Epithelial cell of esophagus (primary cell): ENCODE measurements around the gene CGB8.
"Not testable (repeated sequence)": the region's sequence is repeated elsewhere in the genome, so short reads cannot be mapped to it uniquely, and the experiment has no call there.

Experiments
- DNase-seq: peaks from one replicate; pipeline ENCODE4 v3.0.0; 2010; ENCODE audit warnings: low read depth
- H3K4me3 ChIP-seq: 2 replicates; pipeline ENCODE4 v1.5.1; 2011; ENCODE audit warnings: mild to moderate bottlenecking, low read length, control low read depth
- TF ChIP-seq, protein P1 (sequence below): IDR thresholded peaks from 2 replicates; pipeline ENCODE4 v1.5.1; 2011; ENCODE audit warnings: low read depth, mild to moderate bottlenecking, low read length, control low read depth, inconsistent platforms; ENCODE audit not compliant: insufficient read depth; ENCODE audit errors: missing control alignments

CGB8 gene

GRCh38 chr19:49064029-49064629 lies 15.2 kb upstream of the CGB8 start:
- DNase-seq: peak; percentile 87
- peak overlapping the region; percentile 73 for H3K4me3 ChIP-seq
- TF ChIP-seq, protein P1, sequence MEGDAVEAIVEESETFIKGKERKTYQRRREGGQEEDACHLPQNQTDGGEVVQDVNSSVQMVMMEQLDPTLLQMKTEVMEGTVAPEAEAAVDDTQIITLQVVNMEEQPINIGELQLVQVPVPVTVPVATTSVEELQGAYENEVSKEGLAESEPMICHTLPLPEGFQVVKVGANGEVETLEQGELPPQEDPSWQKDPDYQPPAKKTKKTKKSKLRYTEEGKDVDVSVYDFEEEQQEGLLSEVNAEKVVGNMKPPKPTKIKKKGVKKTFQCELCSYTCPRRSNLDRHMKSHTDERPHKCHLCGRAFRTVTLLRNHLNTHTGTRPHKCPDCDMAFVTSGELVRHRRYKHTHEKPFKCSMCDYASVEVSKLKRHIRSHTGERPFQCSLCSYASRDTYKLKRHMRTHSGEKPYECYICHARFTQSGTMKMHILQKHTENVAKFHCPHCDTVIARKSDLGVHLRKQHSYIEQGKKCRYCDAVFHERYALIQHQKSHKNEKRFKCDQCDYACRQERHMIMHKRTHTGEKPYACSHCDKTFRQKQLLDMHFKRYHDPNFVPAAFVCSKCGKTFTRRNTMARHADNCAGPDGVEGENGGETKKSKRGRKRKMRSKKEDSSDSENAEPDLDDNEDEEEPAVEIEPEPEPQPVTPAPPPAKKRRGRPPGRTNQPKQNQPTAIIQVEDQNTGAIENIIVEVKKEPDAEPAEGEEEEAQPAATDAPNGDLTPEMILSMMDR: no peak

- TF ChIP-seq, protein P1: no peak
- no peak overlapping the region for H3K4me3 ChIP-seq
- DNase-seq: no peak
Measured at GRCh38 chr19:49061445-49061844, 12.5 kb upstream of the CGB8 start.

- no peak for DNase-seq
- TF ChIP-seq, protein P1: no peak
- no peak overlapping the region for H3K4me3 ChIP-seq
Measured at GRCh38 chr19:49061000-49061399, 12.1 kb upstream of the CGB8 start.

DNA sequence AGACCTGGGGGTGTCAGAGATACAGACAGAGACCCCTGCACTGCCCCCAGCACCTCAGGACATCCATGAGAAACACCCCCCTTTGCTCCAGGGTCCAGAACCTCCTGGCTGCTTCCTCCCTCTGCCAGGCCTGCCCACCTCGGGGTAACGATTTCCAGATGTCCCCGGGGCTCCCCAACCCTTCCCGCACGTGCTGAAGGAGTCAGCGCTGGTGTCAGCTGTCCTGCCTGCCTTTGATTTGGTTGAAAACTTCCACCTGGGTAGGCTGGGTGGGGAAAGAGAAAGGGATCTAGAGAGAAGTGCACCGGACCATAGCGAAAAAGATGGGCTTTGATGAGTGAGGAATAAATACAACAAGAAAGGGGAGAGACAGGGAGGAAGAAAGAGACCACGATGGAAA lies 10.1 kb upstream of the CGB8 start:
- no peak for DNase-seq
- TF ChIP-seq, protein P1: no peak
- no peak overlapping the region for H3K4me3 ChIP-seq

GRCh38 chr19:49058562-49058961 lies 9.7 kb upstream of the CGB8 start:
- TF ChIP-seq, protein P1: no peak
- peak; percentile 57 for DNase-seq
- H3K4me3 ChIP-seq: no peak overlapping the region

DNA sequence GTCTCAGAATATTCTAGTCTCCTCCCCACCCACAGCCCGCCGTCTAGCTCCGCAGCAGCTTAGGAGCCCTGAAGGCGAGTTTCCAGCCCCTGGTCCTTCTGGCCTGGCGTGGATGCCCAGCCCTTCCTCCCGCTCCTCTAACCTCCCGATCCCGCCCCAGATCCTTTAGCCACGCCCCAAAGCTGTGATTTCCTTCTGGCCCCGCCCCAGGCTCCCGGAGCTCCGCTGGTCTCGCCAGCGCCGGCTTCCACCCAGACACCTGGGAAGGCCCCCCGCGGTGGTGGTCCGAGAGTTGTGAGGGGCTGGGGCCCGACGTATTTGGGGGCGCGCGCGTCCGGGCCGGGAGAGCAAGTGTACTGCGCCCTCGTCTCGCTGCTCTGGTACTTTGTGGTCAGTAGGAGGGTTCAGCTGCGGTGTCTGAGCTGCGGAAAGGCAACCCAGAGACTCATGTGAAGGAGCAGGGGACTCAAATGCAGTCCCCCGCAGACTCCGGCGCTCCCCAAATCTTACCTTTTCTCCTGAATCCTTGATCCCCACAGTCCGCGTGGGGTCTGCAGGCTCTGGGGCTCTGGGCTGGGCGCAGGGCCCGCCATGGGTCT lies 8.8 kb upstream of the CGB8 start, which contains the start of gene CGB7:
Gene CGB7, minus strand, starts transcription at position 114 of the 599 bp plus-strand sequence. CDS start 2,374 bp downstream, outside the sequence.
- DNase-seq: peak; percentile 73
- TF ChIP-seq, protein P1: no peak
- peak within 1 kb of the TSS; percentile 62 for H3K4me3 ChIP-seq

GRCh38 chr19:49056902-49057596 lies 8.1 kb upstream of the CGB8 start:
- DNase-seq: not testable (repeated sequence)
- H3K4me3 ChIP-seq: peak overlapping the region; percentile 62
